GM12872 (cell line): ENCODE results near the gene MCCC1.

Source experiments
- CTCF ChIP-seq: IDR thresholded peaks from 3 replicates; pipeline ENCODE4 v1.5.1; 2011; ENCODE audit warnings: low read depth, mild to moderate bottlenecking, low read length, moderate library complexity; ENCODE audit not compliant: insufficient read depth

The MCCC1 gene

DNA sequence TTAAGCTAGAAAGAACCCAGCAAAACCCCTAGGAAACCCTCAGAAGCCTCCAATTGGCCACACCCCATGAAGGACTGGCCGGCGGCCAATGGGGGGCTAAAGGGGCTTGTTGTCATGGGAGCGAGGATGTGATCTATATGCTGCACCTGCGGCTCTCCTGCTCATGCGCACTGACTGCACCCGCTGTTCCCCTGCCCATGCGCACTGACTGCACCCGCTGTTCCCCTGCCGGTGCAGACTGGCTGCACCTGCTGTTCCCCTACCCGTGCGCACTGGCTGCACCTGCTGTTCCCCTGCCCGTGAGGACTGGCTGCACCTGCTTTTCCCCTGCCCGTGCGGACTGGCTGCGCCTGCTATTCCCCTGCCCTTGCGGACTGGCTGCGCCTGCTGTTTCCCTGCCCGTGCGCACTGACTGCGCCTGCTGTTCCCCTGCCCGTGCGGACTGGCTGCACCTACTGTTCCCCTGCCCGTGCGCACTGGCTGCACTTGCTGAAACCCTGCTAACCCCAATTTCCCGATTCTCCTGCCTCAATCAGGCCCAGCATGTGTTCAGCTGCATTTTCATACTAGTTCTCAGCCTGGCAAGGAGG, 16.8 kb upstream of the MCCC1 start:
- no peak for TF ChIP-seq CTCF

DNA sequence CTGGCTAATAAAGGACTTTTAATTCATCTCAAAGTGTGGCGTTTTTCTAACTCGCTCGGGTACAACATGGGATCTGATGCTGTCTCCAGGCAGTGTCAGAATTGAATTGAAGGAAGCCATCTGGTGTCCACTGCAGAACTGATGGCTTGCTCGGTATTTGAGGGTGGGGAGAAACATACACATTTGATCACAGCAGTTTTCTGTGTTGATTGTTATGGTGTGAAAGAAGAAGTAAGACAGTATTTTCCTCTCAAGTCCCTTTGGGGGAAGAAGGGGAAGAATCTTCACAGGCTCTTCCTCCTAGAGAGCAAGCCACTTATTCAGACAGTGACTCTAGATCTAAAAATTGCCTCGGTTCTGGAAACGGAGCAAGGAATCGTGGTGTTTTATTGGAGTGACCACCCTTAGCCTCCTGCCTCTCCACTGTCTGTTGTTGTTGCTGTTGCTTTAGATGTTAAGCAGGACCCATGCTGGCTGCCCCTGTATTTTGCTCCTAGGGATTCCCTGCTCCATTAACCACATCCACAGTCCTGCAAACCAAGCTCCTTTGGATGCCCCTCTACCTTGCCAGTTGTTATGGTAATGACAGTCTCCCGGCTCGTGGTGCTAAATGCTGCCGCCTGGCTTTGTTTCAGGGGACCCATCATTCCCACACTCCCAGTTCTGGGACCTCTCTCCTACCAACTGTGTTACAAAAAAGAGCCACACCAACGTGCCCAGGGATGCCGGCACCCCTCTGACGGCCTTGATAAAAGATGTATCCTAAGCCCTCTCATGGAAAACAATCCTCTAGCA, 15.3 kb upstream of the MCCC1 start:
- TF ChIP-seq CTCF = no peak

GRCh38 chr3:183108470-183108869, 9.2 kb upstream of the MCCC1 start:
- no peak for TF ChIP-seq CTCF

DNA sequence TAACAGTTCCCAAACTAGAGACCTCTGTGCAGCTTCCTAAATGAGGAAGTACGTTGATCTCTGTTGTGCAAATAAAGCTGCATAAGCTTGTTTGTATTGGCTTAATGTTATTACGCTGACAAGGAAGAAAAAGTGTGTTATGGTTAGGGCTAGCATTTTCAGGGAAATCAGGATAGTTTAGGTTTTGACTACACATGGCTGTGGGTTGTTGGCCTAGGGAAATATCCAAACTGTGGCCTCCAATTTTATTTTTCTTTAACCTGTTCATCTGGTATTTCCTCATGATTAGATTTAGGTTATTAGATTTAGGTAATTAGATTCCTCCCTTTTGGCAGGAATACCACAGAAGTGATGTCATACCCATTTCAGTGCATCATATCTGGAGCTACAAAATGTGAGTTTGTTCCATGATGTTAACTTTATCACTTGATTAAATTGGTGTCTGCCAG, 8.7 kb upstream of the MCCC1 start:
- TF ChIP-seq CTCF = no peak

- TF ChIP-seq CTCF = no peak
These were observed 7.3 kb upstream of the MCCC1 start for GRCh38 chr3:183106635-183107034.

- TF ChIP-seq CTCF = no peak
These were observed 1.1 kb upstream of the MCCC1 start for GRCh38 chr3:183100376-183100775.

GRCh38 chr3:183099838-183100204, 525 bp upstream of the MCCC1 start:
- no peak for TF ChIP-seq CTCF
